Keratinocyte (primary cell): ENCODE data around the gene PAMR1. TPM values are rescaled to one million over a fixed set of nuclear protein-coding genes. Genes with fewer than 3 reads are reported as not detected.

Experiments
- DNase-seq: peaks from one replicate; pipeline ENCODE4 v3.0.0-alpha.2; 2011; ENCODE audit warnings: low read depth, missing footprints, low spot score
- FAIRE-seq: peaks from 2 replicates; lab custom pipeline; 2011; peaks lifted over from hg19 to GRCh38; lab: Jason Lieb, UNC
- H2AFZ ChIP-seq: 2 replicates; pipeline ENCODE4 v1.6.0; 2012; ENCODE audit warnings: low read length, control low read depth, inconsistent platforms; ENCODE audit not compliant: control insufficient read depth
- H3K27ac ChIP-seq: 2 replicates; pipeline ENCODE4 v1.5.1; 2011; ENCODE audit warnings: low read length; ENCODE audit not compliant: control insufficient read depth, insufficient read depth
- H3K27me3 ChIP-seq: 3 replicates; pipeline ENCODE4 v1.6.0; 2011; ENCODE audit warnings: low read length; ENCODE audit not compliant: control insufficient read depth, insufficient read depth; ENCODE audit errors: extremely low read depth
- H3K36me3 ChIP-seq, 2 experiments: 2 replicates in 1 of 2; 3 replicates in 1 of 2; pipeline ENCODE4 v1.5.1; 2011; ENCODE audit warnings: low read length in 2 of 2, mild to moderate bottlenecking in 1 of 2; ENCODE audit not compliant: control insufficient read depth in 2 of 2, insufficient read depth in 2 of 2; ENCODE audit errors: extremely low read depth in 1 of 2
- H3K4me1 ChIP-seq: 3 replicates; pipeline ENCODE4 v1.5.1; 2011; ENCODE audit warnings: low read length; ENCODE audit not compliant: control insufficient read depth, insufficient read depth; ENCODE audit errors: extremely low read depth
- H3K4me2 ChIP-seq: 3 replicates; pipeline ENCODE4 v1.6.0; 2011; ENCODE audit warnings: low read depth, low read length; ENCODE audit not compliant: control insufficient read depth, insufficient read depth; ENCODE audit errors: extremely low read depth
- H3K4me3 ChIP-seq, 3 experiments: fragments of 200-600 bp in 1 of 3; sonication (generic) in 1 of 3; 2 replicates in 2 of 3; 3 replicates in 1 of 3; pipeline ENCODE4 v1.5.1; 2011 to 2016; ENCODE audit warnings: low read length in 3 of 3, mild to moderate bottlenecking in 3 of 3, control low read depth in 2 of 3, inconsistent platforms in 1 of 3, low read depth in 1 of 3, mixed read lengths in 1 of 3, mixed run types in 1 of 3, moderate library complexity in 1 of 3; ENCODE audit not compliant: control insufficient read depth in 2 of 3, insufficient read depth in 2 of 3; ENCODE audit errors: extremely low read depth in 1 of 3
- H3K79me2 ChIP-seq: 2 replicates; pipeline ENCODE4 v1.6.0; 2012; ENCODE audit warnings: low read length; ENCODE audit not compliant: control insufficient read depth, insufficient read depth
- H3K9ac ChIP-seq: 3 replicates; pipeline ENCODE4 v1.6.0; 2011; ENCODE audit warnings: low read length; ENCODE audit not compliant: control insufficient read depth, insufficient read depth; ENCODE audit errors: extremely low read depth
- H3K9me1 ChIP-seq: 3 replicates; pipeline ENCODE4 v1.6.0; 2011; ENCODE audit warnings: low read length; ENCODE audit not compliant: control insufficient read depth, insufficient read depth; ENCODE audit errors: extremely low read depth
- H3K9me3 ChIP-seq: 2 replicates; pipeline ENCODE4 v1.5.1; 2012; ENCODE audit warnings: low read depth, low read length; ENCODE audit not compliant: control insufficient read depth
- H4K20me1 ChIP-seq: 3 replicates; pipeline ENCODE4 v1.6.0; 2011; ENCODE audit warnings: low read length; ENCODE audit not compliant: control insufficient read depth, insufficient read depth; ENCODE audit errors: extremely low read depth
- EZH2 ChIP-seq: IDR thresholded peaks from one replicate; pipeline ENCODE4 v1.6.1; 2012; ENCODE audit warnings: inconsistent platforms, mild to moderate bottlenecking, low read length, moderate library complexity
- dilution Hi-C: fragments of 300-500 bp; cut with MboI; formaldehyde crosslinking; loops from one replicate; pipeline ENCODE4 v1.7.0; 2020; ENCODE audit warnings: low sequenced_read_pairs; ENCODE audit not compliant: extremely low pct_ligation_motif_present
- polyA plus RNA-seq, 5 experiments: library from polyadenylated mRNA; depleted of rRNA in 3 of 5; stranded (reverse) in 3 of 5; stranded (forward) in 1 of 5; unstranded in 1 of 5; fragments of >200 nt; gene quantifications; 1 replicate in 1 of 5; 2 replicates in 3 of 5; 3 replicates in 1 of 5; pipeline versions ENCODE4 v1.2.1 to v1.2.3, GENCODE V29; 2011 to 2012; ENCODE audit warnings: missing spikeins in 2 of 5, low read depth in 1 of 5, low replicate concordance in 1 of 5
- TF ChIP-seq, protein P1 (sequence below), 3 experiments: IDR thresholded peaks in 1 of 3; conservative IDR thresholded peaks in 1 of 3; optimal IDR thresholded peaks in 1 of 3; 2 replicates in 2 of 3; 3 replicates in 1 of 3; pipeline versions ENCODE3 to v1.5.1; 2011; ENCODE audit warnings: low read length in 3 of 3, mild to moderate bottlenecking in 3 of 3, moderate library complexity in 2 of 3, control low read depth in 1 of 3, inconsistent platforms in 1 of 3; ENCODE audit not compliant: insufficient read depth in 2 of 3; ENCODE audit errors: extremely low read depth in 1 of 3

Gene PAMR1
- polyA plus RNA-seq, 1 donor (not counting 4 experiments of a cell fraction or from before 2014, with no cell fraction given): 4.1 TPM

DNA sequence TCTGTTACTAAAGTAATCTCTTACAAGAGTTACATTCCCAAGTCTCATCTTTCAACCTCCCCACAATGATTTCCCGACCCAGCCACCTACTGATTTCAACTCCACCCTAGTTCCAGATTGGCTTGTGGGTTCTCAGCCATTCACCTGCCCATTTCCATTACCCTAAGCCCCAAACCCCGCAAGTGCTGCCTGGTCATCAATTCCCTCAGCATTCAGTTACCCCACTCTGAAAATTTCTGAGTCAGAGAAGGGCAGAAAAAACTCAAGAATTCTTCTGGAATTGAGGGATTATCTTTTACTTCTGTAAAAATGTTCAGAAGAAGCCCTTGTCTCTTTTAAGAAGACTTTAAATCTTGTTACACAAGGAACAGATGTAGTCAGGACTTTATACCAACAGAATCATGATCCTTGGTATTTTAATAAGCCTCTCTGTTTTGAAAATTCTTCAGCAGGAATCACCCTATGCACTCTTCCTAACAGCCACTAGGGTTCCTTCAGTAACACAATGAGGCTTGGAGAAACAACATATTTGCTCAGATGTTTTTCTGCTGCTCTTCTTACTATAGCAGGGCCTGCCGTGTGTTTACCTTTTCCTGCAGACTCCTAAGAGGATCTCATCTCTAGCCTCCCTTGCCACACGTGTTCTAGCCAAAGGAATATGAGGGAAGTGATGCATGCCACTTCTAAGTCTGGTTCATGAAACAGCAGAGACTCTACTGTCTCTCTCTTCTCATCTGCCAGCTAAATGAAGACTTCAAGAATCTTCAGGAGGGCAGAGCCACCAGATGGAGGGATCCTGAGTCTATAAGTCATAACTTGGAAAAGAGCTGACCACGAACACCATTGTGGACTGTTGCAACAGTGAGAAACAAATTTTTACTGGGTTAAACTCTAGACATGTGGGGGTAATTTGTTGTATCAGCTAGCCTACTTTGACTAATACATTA is 29.3 kb upstream of the PAMR1 start:
- dilution Hi-C loops: no loop called here
- no peak overlapping the region for H3K27ac ChIP-seq

GRCh38 chr11:35553831-35554230 is 28.4 kb upstream of the PAMR1 start:
- Histone ChIP-seq H3K27me3 (no peaks in the 10 kb centered on the region), H3K9me1 (no peaks in the 10 kb centered on the region), H3K4me1 (peaks cover 17% of the 10 kb centered on the region), H3K79me2 (no peaks in the 10 kb centered on the region), H3K27ac (no peak overlapping the region), H4K20me1 (no peaks in the 10 kb centered on the region), H3K4me3 (no peak overlapping the region), H3K4me2 (no peak overlapping the region), H2AFZ (no peak overlapping the region), H3K9me3 (no peaks in the 10 kb centered on the region), H3K36me3 (no peaks in the 10 kb centered on the region), H3K9ac (no peak overlapping the region)
- FAIRE-seq (no peak), DNase-seq (no peak)
- TF ChIP-seq, protein P1, sequence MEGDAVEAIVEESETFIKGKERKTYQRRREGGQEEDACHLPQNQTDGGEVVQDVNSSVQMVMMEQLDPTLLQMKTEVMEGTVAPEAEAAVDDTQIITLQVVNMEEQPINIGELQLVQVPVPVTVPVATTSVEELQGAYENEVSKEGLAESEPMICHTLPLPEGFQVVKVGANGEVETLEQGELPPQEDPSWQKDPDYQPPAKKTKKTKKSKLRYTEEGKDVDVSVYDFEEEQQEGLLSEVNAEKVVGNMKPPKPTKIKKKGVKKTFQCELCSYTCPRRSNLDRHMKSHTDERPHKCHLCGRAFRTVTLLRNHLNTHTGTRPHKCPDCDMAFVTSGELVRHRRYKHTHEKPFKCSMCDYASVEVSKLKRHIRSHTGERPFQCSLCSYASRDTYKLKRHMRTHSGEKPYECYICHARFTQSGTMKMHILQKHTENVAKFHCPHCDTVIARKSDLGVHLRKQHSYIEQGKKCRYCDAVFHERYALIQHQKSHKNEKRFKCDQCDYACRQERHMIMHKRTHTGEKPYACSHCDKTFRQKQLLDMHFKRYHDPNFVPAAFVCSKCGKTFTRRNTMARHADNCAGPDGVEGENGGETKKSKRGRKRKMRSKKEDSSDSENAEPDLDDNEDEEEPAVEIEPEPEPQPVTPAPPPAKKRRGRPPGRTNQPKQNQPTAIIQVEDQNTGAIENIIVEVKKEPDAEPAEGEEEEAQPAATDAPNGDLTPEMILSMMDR (optimal IDR thresholded peaks at IDR 0.05 in 1 of 3, IDR thresholded peaks at IDR 0.05 in 1 of 3, conservative IDR thresholded peaks at IDR 0.05 in 1 of 3; ENCODE audit: extremely low read depth in 1 of 3, insufficient read depth in 2 of 3, low read length in 3 of 3): no peak
- TF ChIP-seq EZH2: no peak
- dilution Hi-C loops: no loop called here

More for the DNA sequence above, 29.3 kb upstream of the PAMR1 start:
- Histone ChIP-seq H3K79me2 (no peaks in the 10 kb centered on the region), H3K4me3 (no peak overlapping the region), H3K9me3 (no peaks in the 10 kb centered on the region), H3K9me1 (no peaks in the 10 kb centered on the region), H3K36me3 (no peaks in the 10 kb centered on the region), H3K9ac (no peak overlapping the region), H3K27me3 (no peaks in the 10 kb centered on the region), H3K4me2 (no peak overlapping the region), H2AFZ (no peak overlapping the region), H3K4me1 (peaks cover 12% of the 10 kb centered on the region), H4K20me1 (no peaks in the 10 kb centered on the region)
- FAIRE-seq (no peak), DNase-seq (no peak)
- TF ChIP-seq, protein P1 (optimal IDR thresholded peaks at IDR 0.05 in 1 of 3, IDR thresholded peaks at IDR 0.05 in 1 of 3, conservative IDR thresholded peaks at IDR 0.05 in 1 of 3; ENCODE audit: extremely low read depth in 1 of 3, insufficient read depth in 2 of 3, low read length in 3 of 3): peak in 2 of 3 experiments; percentile 50
- TF ChIP-seq EZH2: no peak
